WTC11 (cell line): ENCODE data around the gene PCYOX1L.
A peak's percentile ranks its signal among the peaks of the same experiment; 100 is the strongest.

ENCODE experiments used
- AFF4 ChIP-seq: sonication (generic); formaldehyde crosslinking; IDR thresholded peaks from 2 replicates; pipeline ENCODE4 v1.8.1; 2023; ENCODE audit warnings: mild to moderate bottlenecking, missing genetic modification reagents, borderline replicate concordance
- CREB1 ChIP-seq: sonication (generic); formaldehyde crosslinking; IDR thresholded peaks from 2 replicates; pipeline ENCODE4 v1.8.0; 2023; ENCODE audit warnings: mild to moderate bottlenecking, missing genetic modification reagents
- CREM ChIP-seq: sonication (generic); formaldehyde crosslinking; IDR thresholded peaks from 2 replicates; pipeline ENCODE4 v1.8.1; 2022; ENCODE audit warnings: mild to moderate bottlenecking, missing genetic modification reagents, moderate library complexity
- ETV6 ChIP-seq: sonication (generic); formaldehyde crosslinking; IDR thresholded peaks from 2 replicates; pipeline ENCODE4 v1.8.1; 2022; ENCODE audit warnings: mild to moderate bottlenecking, missing genetic modification reagents
- FOXJ3 ChIP-seq: sonication (generic); formaldehyde crosslinking; IDR thresholded peaks from 2 replicates; pipeline ENCODE4 v1.9.0; 2021; ENCODE audit warnings: missing genetic modification reagents, mild to moderate bottlenecking, borderline replicate concordance
- NR2C2 ChIP-seq: sonication (generic); formaldehyde crosslinking; IDR thresholded peaks from 2 replicates; pipeline ENCODE4 v1.8.0; 2022; ENCODE audit warnings: mild to moderate bottlenecking, missing genetic modification reagents
- SP1 ChIP-seq: sonication (generic); formaldehyde crosslinking; conservative IDR thresholded peaks from 2 replicates; pipeline ENCODE4 v1.8.1; 2022; ENCODE audit warnings: missing genetic modification reagents
- STAT6 ChIP-seq: sonication (generic); formaldehyde crosslinking; conservative IDR thresholded peaks from 2 replicates; pipeline ENCODE4 v1.8.1; 2023; ENCODE audit warnings: mild to moderate bottlenecking, low read depth, missing genetic modification reagents, moderate library complexity
- TP53 ChIP-seq: sonication (generic); formaldehyde crosslinking; IDR thresholded peaks from 2 replicates; pipeline ENCODE4 v1.8.1; 2023; ENCODE audit warnings: mild to moderate bottlenecking, missing genetic modification reagents
- USF2 ChIP-seq: sonication (generic); formaldehyde crosslinking; IDR thresholded peaks from 2 replicates; pipeline ENCODE4 v1.8.1; 2023; ENCODE audit warnings: mild to moderate bottlenecking, missing genetic modification reagents, moderate library complexity
- ZNF263 ChIP-seq: sonication (generic); formaldehyde crosslinking; IDR thresholded peaks from 2 replicates; pipeline ENCODE4 v1.8.1; 2022; ENCODE audit warnings: low read depth, mild to moderate bottlenecking, moderate library complexity, missing genetic modification reagents
- ZNF423 ChIP-seq: fragments of 250-450 bp; sonication (Bioruptor Pico); IDR thresholded peaks from 2 replicates; pipeline ENCODE4 v2.1.2; 2022; ENCODE audit warnings: mild to moderate bottlenecking, moderate library complexity
- ZNF512 ChIP-seq: sonication (generic); formaldehyde crosslinking; IDR thresholded peaks from 2 replicates; pipeline ENCODE4 v1.8.1; 2022; ENCODE audit warnings: missing genetic modification reagents, borderline replicate concordance
- TF ChIP-seq, protein P1 (sequence below): fragments of 200-600 bp; IDR thresholded peaks from 2 replicates; pipeline ENCODE4 v1.8.0; 2022; ENCODE audit warnings: antibody characterized with exemption

DNA sequence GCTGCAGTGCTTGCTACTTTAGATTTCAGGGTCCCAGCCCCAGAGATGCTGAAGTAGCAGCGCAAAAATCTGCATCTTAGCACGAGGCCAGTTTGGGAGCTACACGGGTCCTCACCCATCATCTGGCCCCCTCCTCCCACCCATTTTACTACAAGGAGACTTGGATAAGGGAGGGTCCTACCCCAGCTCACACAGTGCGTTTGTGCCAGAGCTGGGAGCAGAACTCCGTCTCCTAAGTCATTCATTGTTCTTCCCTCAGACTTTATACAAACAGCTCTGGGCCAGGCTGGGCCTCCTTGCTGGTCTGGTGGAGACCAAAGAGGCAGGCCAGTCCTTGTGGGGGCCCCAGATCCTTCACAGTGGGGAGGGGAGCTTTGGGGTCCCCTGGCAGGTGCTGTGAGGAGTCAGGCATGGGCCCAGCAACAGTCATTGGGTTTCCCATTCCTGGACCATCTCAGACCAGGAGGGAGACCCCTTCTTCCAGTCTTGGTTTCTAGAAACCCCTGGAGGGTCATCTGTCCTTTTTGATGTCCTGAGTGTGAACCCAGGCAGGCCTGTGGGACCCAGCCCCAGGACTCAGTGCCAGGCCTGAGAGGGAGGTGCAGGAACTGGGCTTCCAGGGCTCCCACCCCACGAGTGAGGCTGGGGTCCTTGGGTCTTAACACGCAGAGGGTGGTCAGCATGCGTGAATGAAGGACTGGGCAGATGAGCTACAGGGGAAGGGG is 23.6 kb downstream of the PCYOX1L start:
- TF ChIP-seq CREM (CRISPR knock-in tag) (no peak), NR2C2 (CRISPR knock-in tag) (no peak), CREB1 (CRISPR knock-in tag) (no peak), TP53 (CRISPR knock-in tag) (no peak), STAT6 (no peak), AFF4 (no peak), SP1 (no peak), FOXJ3 (CRISPR knock-in tag) (no peak), ETV6 (0 out of 2 replicates have a peak, but pooled peaks have one; percentile 8), ZNF512 (CRISPR knock-in tag) (no peak), ZNF263 (no peak), ZNF423 (CRISPR knock-in tag) (no peak), USF2 (no peak)
- TF ChIP-seq, protein P1, sequence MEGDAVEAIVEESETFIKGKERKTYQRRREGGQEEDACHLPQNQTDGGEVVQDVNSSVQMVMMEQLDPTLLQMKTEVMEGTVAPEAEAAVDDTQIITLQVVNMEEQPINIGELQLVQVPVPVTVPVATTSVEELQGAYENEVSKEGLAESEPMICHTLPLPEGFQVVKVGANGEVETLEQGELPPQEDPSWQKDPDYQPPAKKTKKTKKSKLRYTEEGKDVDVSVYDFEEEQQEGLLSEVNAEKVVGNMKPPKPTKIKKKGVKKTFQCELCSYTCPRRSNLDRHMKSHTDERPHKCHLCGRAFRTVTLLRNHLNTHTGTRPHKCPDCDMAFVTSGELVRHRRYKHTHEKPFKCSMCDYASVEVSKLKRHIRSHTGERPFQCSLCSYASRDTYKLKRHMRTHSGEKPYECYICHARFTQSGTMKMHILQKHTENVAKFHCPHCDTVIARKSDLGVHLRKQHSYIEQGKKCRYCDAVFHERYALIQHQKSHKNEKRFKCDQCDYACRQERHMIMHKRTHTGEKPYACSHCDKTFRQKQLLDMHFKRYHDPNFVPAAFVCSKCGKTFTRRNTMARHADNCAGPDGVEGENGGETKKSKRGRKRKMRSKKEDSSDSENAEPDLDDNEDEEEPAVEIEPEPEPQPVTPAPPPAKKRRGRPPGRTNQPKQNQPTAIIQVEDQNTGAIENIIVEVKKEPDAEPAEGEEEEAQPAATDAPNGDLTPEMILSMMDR, result no peak
